Kidney capillary endothelial cell (primary cell): Measurements from ENCODE around the gene GALNT5.

Source experiments
- DNase-seq: peaks from one replicate; pipeline ENCODE4 v3.0.0-alpha.2; 2018; ENCODE audit warnings: low spot score

The GALNT5 gene

GRCh38 chr2:157292853-157293252, 35.3 kb downstream of the GALNT5 start:
- DNase-seq: no peak

GRCh38 chr2:157296490-157296889, 39.0 kb downstream of the GALNT5 start:
- no peak for DNase-seq

- DNase-seq: no peak
Observed at GRCh38 chr2:157296958-157297357, 39.5 kb downstream of the GALNT5 start.

- no peak for DNase-seq
Observed at GRCh38 chr2:157301307-157301706, 43.8 kb downstream of the GALNT5 start.

- DNase-seq: peak; percentile 44
Observed at GRCh38 chr2:157302492-157303099, 45.1 kb downstream of the GALNT5 start.

- DNase-seq: no peak
Observed at GRCh38 chr2:157303612-157304011, 46.1 kb downstream of the GALNT5 start.

- no peak for DNase-seq
Observed at GRCh38 chr2:157304811-157305722, 47.6 kb downstream of the GALNT5 start.

- DNase-seq: no peak
Observed at GRCh38 chr2:157305723-157306110, 48.2 kb downstream of the GALNT5 start.

GRCh38 chr2:157307021-157307420, 49.5 kb downstream of the GALNT5 start:
- DNase-seq: no peak

- no peak for DNase-seq
Observed at GRCh38 chr2:157309878-157310277, 52.4 kb downstream of the GALNT5 start.

GRCh38 chr2:157311706-157312105, 54.2 kb downstream of the GALNT5 start:
- no peak for DNase-seq

- no peak for DNase-seq
Observed at GRCh38 chr2:157312866-157313486, 55.5 kb downstream of the GALNT5 start.

GRCh38 chr2:157315901-157316300, 58.4 kb downstream of the GALNT5 start:
- DNase-seq: no peak

- no peak for DNase-seq
Observed at GRCh38 chr2:157318884-157319283, 61.4 kb downstream of the GALNT5 start.

- no peak for DNase-seq
Observed at GRCh38 chr2:157319795-157320194, 62.3 kb downstream of the GALNT5 start.

- no peak for DNase-seq
Observed at GRCh38 chr2:157320409-157320808, 62.9 kb downstream of the GALNT5 start.

GRCh38 chr2:157321466-157321865, 64.0 kb downstream of the GALNT5 start:
- DNase-seq: no peak

GRCh38 chr2:157322432-157322831, 64.9 kb downstream of the GALNT5 start:
- no peak for DNase-seq

GRCh38 chr2:157324331-157324843, 66.9 kb downstream of the GALNT5 start:
- DNase-seq: no peak

- no peak for DNase-seq
Observed at GRCh38 chr2:157325786-157326185, 68.3 kb downstream of the GALNT5 start, which contains the start of gene ERMN. Gene ERMN, minus strand, starts transcription at chr2:157325824. Its CDS starts 182 bp downstream, at chr2:157325642.

- DNase-seq: no peak
Observed at GRCh38 chr2:157326698-157327097, 69.2 kb downstream of the GALNT5 start.

GRCh38 chr2:157327200-157327599, 69.7 kb downstream of the GALNT5 start:
- DNase-seq: no peak
